CMK (cell line): ENCODE results near the gene NRP2.
A peak's percentile ranks its signal among the peaks of the same experiment; 100 is the strongest.

Source experiments
- DNase-seq: peaks from one replicate; pipeline ENCODE4 v3.0.0-alpha.2; 2010; ENCODE audit warnings: low read depth

The NRP2 gene

GRCh38 chr2:205706769-205707381 lies 24.6 kb downstream of the NRP2 start:
- no peak for DNase-seq

GRCh38 chr2:205708231-205708631 lies 25.9 kb downstream of the NRP2 start:
- DNase-seq: no peak

DNA sequence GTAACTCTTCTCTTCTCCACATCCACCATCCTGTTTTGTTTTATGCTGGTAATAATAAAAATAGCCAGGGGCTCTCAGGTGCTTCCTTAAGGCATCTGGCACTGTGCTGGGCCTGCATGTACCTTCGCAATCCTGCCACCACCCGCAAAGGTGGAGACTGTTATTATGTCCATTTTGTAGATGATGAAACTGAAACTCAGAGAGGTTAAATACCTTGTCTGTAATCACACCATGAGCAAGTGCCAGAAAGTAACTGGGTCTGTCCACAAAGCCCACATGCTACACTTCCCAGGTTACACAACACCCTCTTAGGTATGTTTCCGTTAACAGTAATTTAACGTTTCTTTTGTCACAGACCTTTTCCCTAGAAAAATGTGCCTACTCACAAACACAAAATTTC lies 27.0 kb downstream of the NRP2 start:
- no peak for DNase-seq

DNA sequence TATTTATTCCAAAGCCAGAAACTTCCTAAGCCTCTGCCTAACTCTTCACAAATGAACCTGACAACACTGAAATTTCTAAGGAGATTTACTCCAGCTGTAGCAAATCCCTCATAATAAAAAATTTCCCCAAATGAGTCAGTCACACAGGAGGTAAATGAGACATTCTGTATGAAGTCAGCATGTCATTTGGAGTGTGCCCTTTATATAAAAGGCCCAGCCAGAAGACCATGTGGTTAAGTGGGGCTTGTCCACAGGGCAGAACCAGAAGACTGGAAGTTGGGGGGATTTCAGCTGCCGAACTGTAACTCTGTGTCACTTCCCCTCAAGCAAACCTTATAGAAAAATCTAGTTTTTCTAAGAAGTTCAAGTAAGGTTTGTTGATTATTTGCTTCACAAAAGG lies 30.2 kb downstream of the NRP2 start:
- DNase-seq: no peak

DNA sequence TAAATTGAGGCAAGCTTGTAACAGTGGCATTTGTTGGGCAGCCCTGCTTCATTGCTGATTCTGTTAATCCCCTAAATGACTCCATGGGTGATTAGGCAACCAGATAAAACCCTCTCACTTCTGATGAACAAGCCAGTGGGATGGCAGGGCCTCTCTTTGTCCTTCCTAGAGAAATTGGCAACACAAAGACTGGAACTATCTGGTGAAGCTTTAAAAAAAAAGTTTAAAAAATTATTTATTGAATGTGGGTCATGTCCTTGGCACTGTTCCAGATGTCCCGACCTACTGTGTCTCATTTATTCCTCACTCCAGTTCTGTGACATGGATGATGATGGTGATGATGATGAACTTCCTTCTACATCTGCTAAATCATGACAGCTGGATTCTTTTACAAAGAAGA lies 30.8 kb downstream of the NRP2 start:
- no peak for DNase-seq

DNA sequence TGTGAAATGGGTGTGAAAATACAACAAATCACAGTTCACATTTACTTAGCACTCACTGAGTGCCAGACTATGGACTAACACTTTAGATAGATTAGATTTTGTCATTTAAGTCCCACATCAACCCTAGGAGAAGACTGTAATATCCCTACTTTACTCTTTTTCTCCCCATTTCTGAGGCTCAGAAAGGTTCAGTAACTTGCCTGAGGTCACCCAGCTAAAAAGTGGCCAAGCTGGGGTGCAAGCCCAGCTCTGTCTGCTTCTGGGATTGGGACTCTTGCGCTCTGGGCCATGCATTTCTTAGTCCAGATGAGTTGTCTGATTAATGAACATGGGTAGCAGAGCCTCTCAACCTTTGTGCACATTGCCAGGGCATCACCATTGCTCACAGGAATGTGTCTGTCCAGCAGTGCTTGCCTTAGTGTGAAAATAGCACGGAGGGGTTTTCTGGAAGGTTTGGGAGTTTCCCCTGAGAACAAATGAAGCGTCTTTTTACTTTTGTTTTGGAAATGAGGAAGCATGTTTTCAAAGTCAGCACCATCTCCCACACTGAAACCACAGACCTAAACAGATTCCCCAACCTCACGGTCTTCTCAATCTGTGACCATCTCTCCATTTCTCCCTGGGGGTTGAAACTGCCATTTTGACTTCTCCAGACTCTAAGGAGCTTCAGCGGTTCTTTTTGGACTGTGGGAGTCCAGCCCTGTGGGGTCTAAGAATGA lies 31.9 kb downstream of the NRP2 start:
- DNase-seq: no peak

DNA sequence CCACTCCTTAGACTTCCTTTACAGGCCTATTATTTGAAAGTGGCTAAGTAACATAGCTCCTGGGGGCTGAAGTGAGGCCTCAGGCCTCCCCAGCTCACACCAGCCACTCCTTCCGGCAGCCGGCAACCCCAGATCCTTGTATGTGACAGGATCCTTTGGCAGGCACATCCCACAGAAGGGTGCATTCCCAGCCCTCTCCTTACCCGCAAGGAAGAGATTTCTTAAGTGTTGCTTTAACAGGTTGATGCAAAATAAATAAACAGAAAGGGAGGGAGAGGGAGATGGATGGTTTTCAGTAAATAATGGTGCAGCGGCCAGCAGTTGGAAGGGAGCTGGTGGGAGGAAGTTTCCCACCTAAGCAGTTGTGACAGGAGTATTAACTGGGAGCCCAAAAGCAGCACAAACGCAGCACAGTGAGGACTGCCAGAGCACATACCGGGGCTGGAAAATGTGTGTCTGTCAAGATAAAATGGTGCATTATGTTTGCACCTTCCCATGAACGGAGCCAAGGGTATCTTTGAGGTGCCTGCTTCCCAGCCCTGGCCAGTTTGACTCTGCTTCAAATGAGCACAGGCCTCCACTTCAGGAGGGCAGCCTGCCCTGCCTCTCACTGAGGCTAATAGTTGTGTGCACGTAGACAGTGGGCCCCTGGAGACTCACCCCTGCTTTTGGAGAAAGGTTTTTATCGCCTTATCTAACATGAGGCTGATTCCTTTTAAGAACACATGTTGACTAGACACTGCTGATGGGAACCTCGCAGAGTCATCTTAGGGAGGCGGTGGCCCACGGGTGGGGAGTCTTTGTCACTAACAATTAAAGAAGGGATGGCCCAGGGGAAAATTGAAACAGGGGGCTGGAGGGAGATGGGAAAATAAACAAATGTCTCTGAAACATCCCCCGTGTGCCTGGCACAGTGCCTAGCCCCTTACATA lies 32.8 kb downstream of the NRP2 start:
- no peak for DNase-seq

DNA sequence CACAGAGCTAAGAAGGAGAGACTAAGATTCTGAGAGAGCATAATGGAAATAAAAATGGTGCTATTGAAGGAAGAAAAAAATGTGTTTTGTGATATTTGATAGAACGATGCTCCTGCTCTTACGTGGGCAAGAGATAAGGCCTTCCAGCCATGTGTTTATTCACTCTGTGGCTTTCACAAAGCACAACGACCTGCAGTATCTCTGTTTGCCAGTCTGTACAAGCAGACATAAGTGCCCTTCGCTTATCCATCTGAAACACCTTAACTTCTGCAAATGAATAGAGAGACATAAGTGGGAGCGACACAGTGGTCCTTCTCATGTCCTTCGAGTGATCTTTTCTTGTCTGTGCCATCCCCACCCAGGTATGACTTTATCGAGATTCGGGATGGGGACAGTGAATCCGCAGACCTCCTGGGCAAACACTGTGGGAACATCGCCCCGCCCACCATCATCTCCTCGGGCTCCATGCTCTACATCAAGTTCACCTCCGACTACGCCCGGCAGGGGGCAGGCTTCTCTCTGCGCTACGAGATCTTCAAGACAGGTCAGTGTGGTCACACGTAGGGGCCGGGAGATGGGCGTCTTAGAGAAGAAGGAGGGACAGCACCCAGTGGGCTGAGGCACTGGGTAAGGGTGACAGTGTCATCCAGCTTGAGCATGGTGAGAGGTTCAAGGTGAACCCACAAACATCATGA lies 33.7 kb downstream of the NRP2 start:
- peak; percentile 14 for DNase-seq

DNA sequence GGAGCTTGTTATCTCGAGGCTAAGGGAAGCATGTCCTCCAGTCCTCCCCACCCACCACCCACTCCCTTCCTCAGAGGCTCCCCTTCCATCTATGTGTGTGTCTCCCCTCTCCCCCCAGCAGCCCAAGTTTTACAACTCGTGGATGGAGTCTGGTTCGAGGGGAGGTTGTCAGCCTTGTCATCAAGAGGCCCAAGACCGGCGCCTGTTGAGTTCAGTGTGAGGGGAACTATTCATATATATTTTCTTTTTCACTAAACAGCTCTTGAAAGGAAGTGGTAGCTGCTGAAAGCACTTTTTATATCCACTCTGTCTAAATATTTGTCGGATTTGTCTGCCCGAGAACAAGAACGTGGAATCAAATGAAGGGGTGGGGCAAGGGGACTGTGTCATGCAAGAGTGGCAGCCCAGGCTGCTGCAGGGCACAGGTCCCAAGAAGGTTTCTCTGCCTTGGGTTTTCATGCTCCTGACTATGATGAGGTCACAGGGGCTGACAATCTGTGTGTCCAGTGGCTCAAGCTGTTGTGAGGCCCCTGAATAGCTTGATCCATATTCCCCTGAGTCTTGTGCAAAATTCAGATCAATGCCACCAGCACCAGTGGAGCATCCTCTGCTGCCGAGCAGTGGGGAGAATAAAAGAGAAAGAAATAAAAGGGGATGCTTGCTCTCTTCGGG lies 35.0 kb downstream of the NRP2 start:
- DNase-seq: no peak

DNA sequence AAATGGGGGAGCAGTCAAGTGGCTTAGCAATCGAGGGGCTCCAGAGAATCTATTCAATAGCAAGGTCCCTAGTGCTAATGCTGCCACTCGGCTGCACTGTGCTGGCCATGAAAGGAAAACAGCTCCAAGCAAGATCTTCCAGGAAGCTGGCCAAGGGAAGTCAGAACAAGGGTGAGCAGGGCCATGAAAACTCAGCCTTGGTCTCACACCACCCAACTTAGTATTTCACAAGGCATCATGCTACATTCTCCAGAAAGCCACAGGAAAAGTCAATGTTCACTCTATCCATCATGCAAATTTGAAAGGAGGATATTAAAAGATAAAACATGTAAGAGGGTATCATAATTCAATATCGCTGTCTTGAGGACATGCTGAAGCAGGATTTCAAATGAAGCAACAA lies 35.7 kb downstream of the NRP2 start:
- no peak for DNase-seq

- no peak for DNase-seq
Measured at GRCh38 chr2:205719847-205720246, 37.5 kb downstream of the NRP2 start.

DNA sequence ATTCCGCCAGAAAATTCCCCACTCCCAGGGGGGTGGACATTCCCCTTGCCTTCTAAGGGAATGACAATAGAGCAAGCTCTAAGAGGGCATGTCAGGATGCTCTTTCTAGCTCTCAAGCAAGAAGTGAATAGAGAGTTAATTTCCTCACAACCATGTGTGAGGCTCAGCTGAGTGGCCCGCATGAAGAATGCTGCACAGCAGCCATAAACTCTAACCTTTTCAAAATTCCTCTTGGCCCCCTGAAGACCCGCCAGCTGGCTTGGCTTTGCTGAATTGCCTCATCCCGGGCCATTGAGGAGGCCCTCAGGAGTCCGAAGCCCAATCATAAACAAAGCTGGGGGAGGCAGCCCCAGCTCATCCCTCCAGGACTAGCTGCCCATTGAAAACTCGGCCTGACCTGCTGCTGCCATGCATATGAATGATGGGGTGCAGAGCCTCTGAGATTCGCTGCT lies 38.2 kb downstream of the NRP2 start:
- DNase-seq: no peak

DNA sequence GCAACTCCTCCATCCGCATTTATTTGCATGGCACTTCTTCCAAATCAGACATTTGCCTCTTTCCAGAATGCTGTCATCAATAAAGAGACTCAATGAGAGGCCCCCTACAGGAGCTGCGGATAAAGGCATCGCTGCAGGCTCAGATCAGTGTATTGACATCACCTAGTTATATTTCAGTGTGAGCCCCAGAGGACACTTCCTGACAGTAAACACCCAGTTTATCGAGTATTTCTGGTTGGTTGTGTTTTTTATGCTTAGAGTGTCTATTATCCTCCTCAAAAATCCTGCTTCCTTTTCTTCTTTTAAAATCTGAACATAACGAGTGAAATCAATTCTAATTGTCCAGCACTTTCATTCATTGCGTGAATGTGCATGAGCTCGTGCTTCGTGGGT lies 38.8 kb downstream of the NRP2 start:
- DNase-seq: no peak

GRCh38 chr2:205722283-205722918 lies 40.1 kb downstream of the NRP2 start:
- DNase-seq: no peak

DNA sequence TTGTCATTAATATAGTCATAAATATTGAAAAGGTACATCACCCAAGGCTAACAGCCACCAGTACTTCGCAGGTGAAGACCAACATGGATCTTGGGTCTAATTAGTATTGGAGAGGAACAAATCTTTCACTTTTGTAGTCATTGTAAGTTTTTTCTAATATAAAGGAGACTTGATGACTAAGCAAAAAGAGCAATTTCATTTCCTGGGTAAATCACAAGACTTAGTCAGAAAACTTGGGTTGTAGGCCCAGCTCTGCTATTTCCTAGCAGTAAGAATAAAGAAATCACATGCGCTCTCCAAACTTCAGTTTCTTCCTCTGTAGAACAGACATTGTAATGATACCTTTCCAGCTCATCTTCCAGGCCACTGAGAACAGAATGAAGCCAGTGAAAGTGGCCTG lies 40.9 kb downstream of the NRP2 start:
- DNase-seq: no peak

DNA sequence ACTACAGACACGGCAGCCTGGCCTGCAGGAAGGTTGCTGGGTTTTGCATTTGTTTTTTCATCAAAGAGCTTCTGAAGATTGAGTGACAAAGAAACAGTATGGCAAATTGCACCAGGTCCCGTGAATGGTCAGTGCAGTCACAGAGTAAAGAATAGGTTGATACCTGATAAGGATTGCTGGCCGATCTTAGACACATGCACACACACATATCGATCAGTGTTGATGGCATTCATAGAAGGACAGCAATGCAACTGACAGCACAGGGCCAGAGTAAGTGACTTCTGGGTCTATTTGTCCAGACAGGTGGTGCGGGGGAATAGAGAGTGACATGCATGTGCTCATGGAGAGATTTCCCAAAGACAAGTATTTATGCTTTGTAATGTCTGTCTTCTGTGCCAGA lies 42.8 kb downstream of the NRP2 start:
- no peak for DNase-seq

DNA sequence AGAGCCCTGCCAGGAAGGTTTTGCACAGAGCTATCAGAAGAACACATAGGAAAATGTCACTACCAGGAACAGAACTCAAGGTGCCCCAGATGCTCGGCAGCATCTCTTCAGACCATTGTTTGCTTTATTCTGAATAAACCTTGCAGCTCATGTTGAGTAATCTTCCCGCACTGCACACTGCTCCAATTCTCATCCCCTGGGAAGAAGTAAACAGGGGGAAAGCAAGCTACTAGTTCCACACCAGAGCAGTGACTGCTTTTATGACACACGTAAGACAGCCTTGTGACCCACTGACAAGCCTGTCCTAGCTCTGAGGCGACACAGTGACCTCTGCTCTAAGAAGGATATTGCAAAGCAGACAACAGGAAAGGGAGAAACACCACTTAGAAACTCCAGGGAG lies 44.2 kb downstream of the NRP2 start:
- DNase-seq: no peak

GRCh38 chr2:205727174-205727573 lies 44.9 kb downstream of the NRP2 start:
- DNase-seq: no peak

DNA sequence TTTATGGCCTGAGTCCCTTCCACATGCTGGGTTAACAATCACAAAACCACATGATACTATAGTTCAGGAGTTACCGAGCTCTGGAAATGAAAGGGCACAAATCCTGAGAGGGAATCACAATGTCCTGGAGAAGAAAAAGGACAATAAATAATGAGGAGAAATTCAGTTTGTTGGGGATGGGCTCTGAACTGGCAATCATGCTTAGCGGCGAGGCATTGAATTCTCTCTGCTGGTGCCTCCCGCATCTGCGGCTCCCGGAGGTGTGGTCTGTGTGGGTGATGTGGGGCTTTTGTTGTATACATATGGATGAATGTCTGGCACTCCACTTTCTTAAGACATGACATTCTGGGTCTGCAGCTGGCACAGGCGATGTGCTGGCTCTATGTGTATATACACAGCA lies 46.1 kb downstream of the NRP2 start:
- no peak for DNase-seq

DNA sequence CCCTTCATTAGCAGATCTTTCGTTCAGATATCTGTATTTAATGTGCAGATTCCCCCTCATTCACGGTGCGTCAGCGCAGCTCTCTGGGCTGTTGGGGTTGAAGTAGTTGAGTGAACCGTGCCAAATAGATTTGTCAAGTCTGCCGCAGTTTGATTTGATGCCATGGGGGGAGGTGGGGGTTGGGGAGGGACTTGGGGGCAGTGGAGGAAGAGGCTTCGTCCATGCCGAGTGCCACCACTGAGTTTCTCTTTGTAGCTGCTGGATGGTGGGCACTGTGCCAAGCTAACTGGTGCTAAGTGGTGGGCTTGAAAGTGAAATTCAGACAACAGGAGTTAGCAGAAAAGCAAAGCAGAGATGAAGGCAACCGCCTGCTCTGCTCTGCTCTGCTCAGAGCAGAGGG lies 47.9 kb downstream of the NRP2 start:
- no peak for DNase-seq
